Measurements from ENCODE around the gene RALGAPA2. TPM values are rescaled to one million over a fixed set of nuclear protein-coding genes. Genes with fewer than 3 reads are reported as not detected.
A peak's percentile ranks its signal among the peaks of the same experiment; 100 is the strongest.

Gene RALGAPA2
- total and polyA plus RNA-seq, 2 donors (not counting 3 experiments of a cell fraction or from before 2014, with no cell fraction given), result 10.0 to 46.8 TPM

GRCh38 chr20:20734475-20734948 lies 22.1 kb upstream of the RALGAPA2 start:
- H3K9me3 ChIP-seq (replicated peaks; ENCODE audit: control insufficient read depth, insufficient read depth, low read length), result no peaks in the 10 kb centered on the region
- ChIA-PET POLR2A (interaction anchor here (1.6 kb wide), 1 partner anchor 9 kb away, joined by 6 read pairs; no protein-coding TSS in a partner anchor), CTCF (interaction anchor here (2.0 kb wide), 1 partner anchor 90 kb away, joined by 9 read pairs; no protein-coding TSS in a partner anchor)
- intact Hi-C loops (cut with micrococcal nuclease), result loop anchor here (1.0 to 10.0 kb wide), 5 partner anchors 9 to 920 kb away; no protein-coding TSS in a partner anchor
- TF ChIP-seq POLR2AphosphoS5 (IDR thresholded peaks at IDR 0.05; ENCODE audit: insufficient read depth, low read depth, low read length), result peak; percentile 46
- no peak for TF ChIP-seq CTCF (IDR thresholded peaks at IDR 0.05; ENCODE audit: extremely low read depth in 1 of 2, insufficient read depth in 1 of 2, low read depth in 1 of 2, low read length in 2 of 2)
- peak; percentile 66 for TF ChIP-seq GATA2 (IDR thresholded peaks at IDR 0.05; ENCODE audit: insufficient read depth, insufficient read length, low read depth, low read length)
- peak; percentile 60 for TF ChIP-seq POLR2A (IDR thresholded peaks at IDR 0.05; ENCODE audit: low read depth, low read length)
- no peaks in the 10 kb centered on the region for H4K20me1 ChIP-seq (replicated peaks; ENCODE audit: control insufficient read depth, extremely low read depth, insufficient read depth, low read length)
- peaks cover 50% of the 10 kb centered on the region for H3K4me1 ChIP-seq (ENCODE audit: control insufficient read depth, extremely low read depth, insufficient read depth, low read length)
- H3K4me3 ChIP-seq (replicated peaks in 1 of 3; ENCODE audit: insufficient read depth in 1 of 3, low read depth in 1 of 3, low read length in 3 of 3), result no peak overlapping the region
- peak; percentile 92 for DNase-seq (ENCODE audit: low read depth, low spot score)
- H2AFZ ChIP-seq (ENCODE audit: low read depth, low read length), result peak overlapping the region; percentile 50
- H3K4me2 ChIP-seq (ENCODE audit: insufficient read depth, low read length), result peak overlapping the region; percentile 77
- FAIRE-seq, result peak; percentile 95
- H3K9me1 ChIP-seq (replicated peaks; ENCODE audit: control insufficient read depth, extremely low read depth, insufficient read depth, low read length), result no peaks in the 10 kb centered on the region
- H3K27me3 ChIP-seq (ENCODE audit: control insufficient read depth in 2 of 2, insufficient read depth in 2 of 2, low read length in 2 of 2), result no peaks in the 10 kb centered on the region
- dilution Hi-C loops (cut with MboI; ENCODE audit: extremely low pct_ligation_motif_present, low sequenced_read_pairs), result no loop called here
- peak overlapping the region; percentile 54 for H3K9ac ChIP-seq (replicated peaks; ENCODE audit: extremely low read depth, insufficient read depth, low read length)
- H3K36me3 ChIP-seq (ENCODE audit: control insufficient read depth in 2 of 2, extremely low read depth in 1 of 2, insufficient read depth in 2 of 2, low read length in 2 of 2), result no peaks in the 10 kb centered on the region
- H3K27ac ChIP-seq (ENCODE audit: insufficient read depth, low read depth, low read length), result peak overlapping the region; percentile 99
- BruUV-seq (replicated peaks), result no TSS peak
- no peaks in the 10 kb centered on the region for H3K79me2 ChIP-seq (ENCODE audit: control insufficient read depth, insufficient read depth, low read length)

GRCh38 chr20:20733943-20734342 lies 21.5 kb upstream of the RALGAPA2 start:
- TF ChIP-seq MYC (IDR thresholded peaks at IDR 0.05; ENCODE audit: low read depth, low read length), result no peak
- no peak for TF ChIP-seq POLR2AphosphoS5 (IDR thresholded peaks at IDR 0.05; ENCODE audit: insufficient read depth, low read depth, low read length)
- TF ChIP-seq MAX (IDR thresholded peaks at IDR 0.05; ENCODE audit: insufficient read depth, insufficient read length), result no peak
- TF ChIP-seq FOS (IDR thresholded peaks at IDR 0.05; ENCODE audit: borderline replicate concordance, insufficient read depth, low read length), result no peak
- no peak for TF ChIP-seq JUN (IDR thresholded peaks at IDR 0.05; ENCODE audit: borderline replicate concordance, insufficient read depth, insufficient read length, low read depth)
- TF ChIP-seq GATA2 (IDR thresholded peaks at IDR 0.05; ENCODE audit: insufficient read depth, insufficient read length, low read depth, low read length), result no peak

More at GRCh38 chr20:20733943-20734342, 21.5 kb upstream of the RALGAPA2 start:
- Histone ChIP-seq H3K27me3 (ENCODE audit: control insufficient read depth in 2 of 2, insufficient read depth in 2 of 2, low read length in 2 of 2) (no peaks in the 10 kb centered on the region), H3K36me3 (ENCODE audit: control insufficient read depth in 2 of 2, extremely low read depth in 1 of 2, insufficient read depth in 2 of 2, low read length in 2 of 2) (no peaks in the 10 kb centered on the region), H2AFZ (ENCODE audit: low read depth, low read length) (peak overlapping the region; percentile 50), H3K4me2 (ENCODE audit: insufficient read depth, low read length) (peak overlapping the region; percentile 77), H4K20me1 (replicated peaks; ENCODE audit: control insufficient read depth, extremely low read depth, insufficient read depth, low read length) (no peaks in the 10 kb centered on the region), H3K4me1 (ENCODE audit: control insufficient read depth, extremely low read depth, insufficient read depth, low read length) (peaks cover 53% of the 10 kb centered on the region), H3K9ac (replicated peaks; ENCODE audit: extremely low read depth, insufficient read depth, low read length) (peak overlapping the region; percentile 54), H3K79me2 (ENCODE audit: control insufficient read depth, insufficient read depth, low read length) (no peaks in the 10 kb centered on the region), H3K9me1 (replicated peaks; ENCODE audit: control insufficient read depth, extremely low read depth, insufficient read depth, low read length) (no peaks in the 10 kb centered on the region), H3K27ac (ENCODE audit: insufficient read depth, low read depth, low read length) (peak overlapping the region; percentile 99), H3K4me3 (replicated peaks in 1 of 3; ENCODE audit: insufficient read depth in 1 of 3, low read depth in 1 of 3, low read length in 3 of 3) (no peak overlapping the region), H3K9me3 (replicated peaks; ENCODE audit: control insufficient read depth, insufficient read depth, low read length) (no peaks in the 10 kb centered on the region)
- DNase-seq (ENCODE audit: low read depth, low spot score) (peak; percentile 48), FAIRE-seq (peak; percentile 52)
- dilution Hi-C loops (cut with MboI; ENCODE audit: extremely low pct_ligation_motif_present, low sequenced_read_pairs), result no loop called here
- BruUV-seq (replicated peaks), result TSS peak; percentile 3
- ChIA-PET POLR2A (interaction anchor here (1.6 kb wide), 1 partner anchor 10 kb away, joined by 6 read pairs; no protein-coding TSS in a partner anchor), CTCF (interaction anchor here (2.0 kb wide), 1 partner anchor 91 kb away, joined by 9 read pairs; no protein-coding TSS in a partner anchor)
- intact Hi-C loops (cut with micrococcal nuclease), result loop anchor here (1.0 to 10.0 kb wide), 5 partner anchors 9 to 919 kb away; no protein-coding TSS in a partner anchor

Measured in endothelial cell of umbilical vein (primary cell).